ENCODE data around the gene BAZ2A. TPM values are rescaled to one million over a fixed set of nuclear protein-coding genes. Genes with fewer than 3 reads are reported as not detected.
"Not testable (repeated sequence)": the region's sequence is repeated elsewhere in the genome, so short reads cannot be mapped to it uniquely, and the experiment has no call there.

BAZ2A gene
- total and polyA plus RNA-seq, 9 donors: 38.3 to 105 (median 77.5) TPM

DNA sequence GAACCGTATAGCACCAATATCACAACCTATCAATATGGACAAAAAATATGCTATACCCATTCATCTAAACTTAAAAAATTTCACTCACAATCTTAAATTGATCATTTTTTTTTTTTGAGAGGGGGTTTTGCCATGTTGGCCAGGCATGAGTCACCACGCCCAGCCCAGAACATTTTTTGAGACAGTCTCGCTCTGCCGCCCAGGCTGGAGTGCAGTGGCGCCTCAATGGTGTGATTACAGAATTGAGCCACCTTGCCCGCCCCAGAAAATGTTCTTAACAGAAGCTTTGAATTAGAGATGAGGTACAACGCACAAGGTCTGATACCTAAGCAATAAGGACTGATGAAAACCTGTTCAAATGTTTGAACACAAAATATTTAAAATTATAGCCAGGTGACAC is 31.4 kb upstream of the BAZ2A start:
- Histone ChIP-seq H3K9me3 (no peaks in the 10 kb centered on the region), H3K4me1 (ENCODE audit: insufficient read depth) (no peaks in the 10 kb centered on the region), H3K27ac (no peak overlapping the region), H3K27me3 (no peaks in the 10 kb centered on the region), H3K36me3 (no peaks in the 10 kb centered on the region), H3K4me3 (no peak overlapping the region)
- TF ChIP-seq EP300 (IDR thresholded peaks at IDR 0.05): no peak
- no peak for TF ChIP-seq CTCF (IDR thresholded peaks at IDR 0.05)
- no peak for TF ChIP-seq POLR2A (IDR thresholded peaks at IDR 0.05)
- DNase-seq: no peak
- intact Hi-C loops (cut with DNase I): no loop called here
- 90 to 95% (median 94%) methylated on average over 7 of the region's 7 CpGs for WGBS, 3 donors

DNA sequence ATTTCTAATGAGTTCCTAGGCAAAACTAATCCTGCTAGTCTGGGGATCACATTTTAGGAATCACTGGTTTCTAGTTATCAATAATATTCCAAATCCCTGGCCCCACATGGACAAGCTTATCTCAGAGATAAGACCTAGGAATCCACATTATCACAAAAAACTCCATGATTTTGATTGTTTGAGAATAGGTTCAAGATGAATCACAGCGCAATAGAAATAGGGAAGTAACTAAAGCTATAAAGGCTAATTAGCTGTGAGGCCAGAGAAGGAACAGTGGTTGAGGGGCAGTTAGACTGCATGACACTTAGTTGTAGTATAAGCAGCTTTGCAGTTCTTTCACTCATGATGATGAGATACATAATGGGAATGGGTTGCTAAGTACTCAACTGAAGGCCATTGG is 28.8 kb upstream of the BAZ2A start:
- no peaks in the 10 kb centered on the region for H3K27me3 ChIP-seq
- no peaks in the 10 kb centered on the region for H3K4me1 ChIP-seq (ENCODE audit: insufficient read depth)
- no peak overlapping the region for H3K4me3 ChIP-seq
- no peaks in the 10 kb centered on the region for H3K36me3 ChIP-seq
- H3K27ac ChIP-seq: no peak overlapping the region
- TF ChIP-seq EP300 (IDR thresholded peaks at IDR 0.05) (no peak), CTCF (IDR thresholded peaks at IDR 0.05) (no peak), POLR2A (IDR thresholded peaks at IDR 0.05) (no peak)
- WGBS, 3 donors: 86 to 93% (median 90%) methylated on average over 1 of the region's 1 CpG
- intact Hi-C loops (cut with DNase I): no loop called here
- no peaks in the 10 kb centered on the region for H3K9me3 ChIP-seq
- no peak for DNase-seq

GRCh38 chr12:56657416-56658379 is 27.6 kb upstream of the BAZ2A start:
- no peaks in the 10 kb centered on the region for H3K4me1 ChIP-seq (ENCODE audit: insufficient read depth)
- H3K36me3 ChIP-seq: no peaks in the 10 kb centered on the region
- H3K4me3 ChIP-seq: no peak overlapping the region
- no peak overlapping the region for H3K27ac ChIP-seq
- 84 to 88% (median 88%) methylated on average over 7 of the region's 7 CpGs for whole genome bisulfite sequencing, 3 donors
- TF ChIP-seq POLR2A (IDR thresholded peaks at IDR 0.05) (no peak), EP300 (IDR thresholded peaks at IDR 0.05) (no peak), CTCF (IDR thresholded peaks at IDR 0.05) (no peak)
- H3K27me3 ChIP-seq: no peaks in the 10 kb centered on the region
- intact Hi-C loops (cut with DNase I): no loop called here
- no peak for DNase-seq
- H3K9me3 ChIP-seq: no peaks in the 10 kb centered on the region

DNA sequence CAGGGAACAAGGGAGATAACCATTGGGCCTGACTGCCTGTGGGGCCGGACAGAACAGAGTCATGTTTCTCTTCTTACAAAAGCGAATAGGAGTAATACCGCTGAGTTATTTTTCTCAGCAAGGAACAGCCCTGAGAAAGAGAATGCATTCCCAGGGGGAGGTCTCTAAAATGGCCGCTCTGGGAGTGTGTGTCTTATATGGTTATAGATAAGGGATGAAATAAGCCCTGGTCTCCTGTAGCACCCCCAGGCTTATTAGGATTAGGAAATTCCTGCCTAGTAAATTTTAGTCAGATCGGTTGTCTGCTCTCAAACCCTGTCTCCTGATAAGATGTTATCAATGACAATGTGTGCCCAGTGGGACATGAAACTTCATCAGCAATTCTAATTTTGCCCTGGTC is 23.7 kb upstream of the BAZ2A start:
- H3K36me3 ChIP-seq; H3K4me3 ChIP-seq; DNase-seq; H3K27ac ChIP-seq; intact Hi-C loops (cut with DNase I); H3K4me1 ChIP-seq (ENCODE audit: insufficient read depth); H3K27me3 ChIP-seq; H3K9me3 ChIP-seq: not testable (repeated sequence)
- 81 to 89% (median 87%) methylated on average over 5 of the region's 5 CpGs for WGBS, 3 donors

GRCh38 chr12:56648023-56648422 is 17.9 kb upstream of the BAZ2A start:
- H3K4me3 ChIP-seq; H3K27me3 ChIP-seq; H3K27ac ChIP-seq; DNase-seq; intact Hi-C loops (cut with DNase I); H3K9me3 ChIP-seq; H3K4me1 ChIP-seq (ENCODE audit: insufficient read depth); H3K36me3 ChIP-seq: not testable (repeated sequence)
- WGBS, 3 donors: 86 to 93% (median 91%) methylated on average over 9 of the region's 9 CpGs

All from ovary (tissue), 9 donors.